H9 (cell line): ENCODE data around the gene FBXL7. TPM values are rescaled to one million over a fixed set of nuclear protein-coding genes. Genes with fewer than 3 reads are reported as not detected.

Experiments
- DNase-seq: peaks from one replicate; pipeline ENCODE4 v3.0.0-alpha.2; 2017
- H2AFZ ChIP-seq: one replicate; pipeline ENCODE4 v1.6.1; 2013; ENCODE audit warnings: mild to moderate bottlenecking, low read length, control low read depth, moderate library complexity
- H2AK5ac ChIP-seq: 2 replicates; pipeline ENCODE4 v1.6.1; 2013; ENCODE audit warnings: low read length, control low read depth, mixed read lengths; ENCODE audit not compliant: insufficient read length
- H2BK120ac ChIP-seq: one replicate; pipeline ENCODE4 v1.6.1; 2013; ENCODE audit warnings: low read depth, mild to moderate bottlenecking, low read length, control low read depth, inconsistent platforms; ENCODE audit not compliant: poor library complexity, severe bottlenecking
- H2BK12ac ChIP-seq: 2 replicates; pipeline ENCODE4 v1.6.1; 2013; ENCODE audit warnings: low read length, control low read depth, mixed read lengths, low read depth; ENCODE audit not compliant: insufficient read length
- H2BK15ac ChIP-seq: 2 replicates; pipeline ENCODE4 v1.6.1; 2013; ENCODE audit warnings: low read depth, low read length, control low read depth
- H2BK20ac ChIP-seq: one replicate; pipeline ENCODE4 v1.6.1; 2013; ENCODE audit warnings: low read depth, mild to moderate bottlenecking, low read length, control low read depth, inconsistent platforms; ENCODE audit not compliant: poor library complexity, severe bottlenecking
- H2BK5ac ChIP-seq: 2 replicates; pipeline ENCODE4 v1.6.1; 2013; ENCODE audit warnings: low read length, control low read depth, mixed read lengths; ENCODE audit not compliant: insufficient read length
- H3K14ac ChIP-seq: 2 replicates; pipeline ENCODE4 v1.6.1; 2013; ENCODE audit warnings: low read length, control low read depth; ENCODE audit not compliant: insufficient read depth
- H3K18ac ChIP-seq: 2 replicates; pipeline ENCODE4 v1.6.1; 2013; ENCODE audit warnings: low read depth, mild to moderate bottlenecking, mixed read lengths, low read length, control low read depth; ENCODE audit not compliant: insufficient read length
- H3K23ac ChIP-seq: 2 replicates; pipeline ENCODE4 v1.6.1; 2013; ENCODE audit warnings: low read length, control low read depth, mixed read lengths, low read depth; ENCODE audit not compliant: insufficient read length
- H3K23me2 ChIP-seq: 2 replicates; pipeline ENCODE4 v1.6.1; 2013; ENCODE audit warnings: low read depth, mild to moderate bottlenecking, mixed read lengths, low read length, control low read depth; ENCODE audit not compliant: insufficient read length, poor library complexity, severe bottlenecking
- H3K27ac ChIP-seq: 2 replicates; pipeline ENCODE4 v1.5.1; 2013; ENCODE audit warnings: low read length, control low read depth, mixed read lengths, low read depth; ENCODE audit not compliant: insufficient read length
- H3K27me3 ChIP-seq: 2 replicates; pipeline ENCODE4 v1.6.1; 2013; ENCODE audit warnings: low read length, control low read depth, inconsistent platforms; ENCODE audit not compliant: insufficient read depth
- H3K4ac ChIP-seq: 2 replicates; pipeline ENCODE4 v1.6.1; 2013; ENCODE audit warnings: low read depth, mild to moderate bottlenecking, control low read depth, inconsistent platforms, low read length, moderate library complexity
- H3K4me1 ChIP-seq: 2 replicates; pipeline ENCODE4 v1.6.1; 2013; ENCODE audit warnings: low read length, control low read depth, inconsistent platforms; ENCODE audit not compliant: insufficient read depth
- H3K4me2 ChIP-seq: 2 replicates; pipeline ENCODE4 v1.6.1; 2013; ENCODE audit warnings: low read length, control low read depth, mixed read lengths; ENCODE audit not compliant: insufficient read length, insufficient read depth
- H3K56ac ChIP-seq: 2 replicates; pipeline ENCODE4 v1.6.1; 2013; ENCODE audit warnings: low read depth, mild to moderate bottlenecking, mixed read lengths, low read length, control low read depth; ENCODE audit not compliant: insufficient read length
- H3K79me1 ChIP-seq: 2 replicates; pipeline ENCODE4 v1.6.1; 2013; ENCODE audit warnings: low read depth, mild to moderate bottlenecking, moderate library complexity, low read length, control low read depth, inconsistent platforms; ENCODE audit not compliant: insufficient read depth, poor library complexity, severe bottlenecking
- H3K79me2 ChIP-seq: 2 replicates; pipeline ENCODE4 v1.6.1; 2013; ENCODE audit warnings: low read length, control low read depth, inconsistent platforms; ENCODE audit not compliant: insufficient read depth
- H3K9ac ChIP-seq: 2 replicates; pipeline ENCODE4 v1.6.1; 2013; ENCODE audit warnings: low read length, control low read depth, mixed read lengths; ENCODE audit not compliant: insufficient read length; ENCODE audit errors: extremely low read depth
- H3K9me3 ChIP-seq: one replicate; pipeline ENCODE4 v1.6.1; 2013; ENCODE audit warnings: low read depth, low read length, inconsistent platforms; ENCODE audit not compliant: control insufficient read depth
- H3T11ph ChIP-seq: one replicate; pipeline ENCODE4 v1.6.1; 2013; ENCODE audit warnings: mild to moderate bottlenecking, low read length, control low read depth, inconsistent platforms
- H4K20me1 ChIP-seq: one replicate; pipeline ENCODE4 v1.6.1; 2013; ENCODE audit not compliant: control insufficient read depth, insufficient read length, insufficient read depth
- H4K5ac ChIP-seq: 2 replicates; pipeline ENCODE4 v1.6.1; 2013; ENCODE audit warnings: low read depth, mild to moderate bottlenecking, mixed read lengths, low read length, control low read depth; ENCODE audit not compliant: insufficient read length
- H4K8ac ChIP-seq: replicated peaks from 2 replicates; pipeline ENCODE4 v1.6.1; 2013; ENCODE audit warnings: low read length, control low read depth, mixed read lengths, low read depth; ENCODE audit not compliant: insufficient read length
- H4K91ac ChIP-seq: 2 replicates; pipeline ENCODE4 v1.6.1; 2013; ENCODE audit warnings: low read depth, mild to moderate bottlenecking, moderate library complexity, mixed read lengths, low read length, control low read depth; ENCODE audit not compliant: insufficient read length
- H3K27ac Mint-ChIP-seq, 3 experiments: 2 replicates in 2 of 3; 3 replicates in 1 of 3; pipeline ENCODE4 v1.8.0; 2020 to 2021; ENCODE audit warnings: mixed read lengths in 3 of 3, mild to moderate bottlenecking in 1 of 3, moderate library complexity in 1 of 3
- H3K27me3 Mint-ChIP-seq: 2 replicates; pipeline ENCODE4 v1.8.0; 2021; ENCODE audit warnings: low read depth, mild to moderate bottlenecking, moderate library complexity, mixed read lengths
- H3K36me3 Mint-ChIP-seq, 3 experiments: 2 replicates in 2 of 3; 3 replicates in 1 of 3; pipeline ENCODE4 v1.8.0; 2020 to 2021; ENCODE audit warnings: low read depth in 3 of 3, mixed read lengths in 3 of 3; ENCODE audit not compliant: insufficient read depth in 1 of 3
- H3K4me1 Mint-ChIP-seq, 2 experiments: 2 replicates each; pipeline ENCODE4 v1.8.0; 2020; ENCODE audit warnings: mixed read lengths in 2 of 2
- H3K4me3 Mint-ChIP-seq, 2 experiments: 2 replicates in 1 of 2; 3 replicates in 1 of 2; pipeline ENCODE4 v1.8.0; 2020 to 2021; ENCODE audit warnings: mild to moderate bottlenecking in 2 of 2, mixed read lengths in 2 of 2, moderate library complexity in 1 of 2
- H3K9me3 Mint-ChIP-seq, 2 experiments: 2 replicates in 1 of 2; 3 replicates in 1 of 2; pipeline ENCODE4 v1.8.0; 2020; ENCODE audit warnings: mild to moderate bottlenecking in 2 of 2, mixed read lengths in 2 of 2, moderate library complexity in 1 of 2
- CTCF ChIP-seq: fragments of 200-600 bp; sonication (generic); conservative IDR thresholded peaks from 3 replicates; pipeline ENCODE4 v1.8.0; 2021; ENCODE audit warnings: antibody characterized with exemption, mild to moderate bottlenecking
- WGBS: extraction: QIAGEN DNeasy Blood & Tissue Kit; methylation state at CpG from one replicate; pipeline ENCODE4 v1.1.7; 2013; ENCODE audit warnings: missing lambda C conversion rate, low lambda C conversion rate, mixed read lengths; ENCODE audit not compliant: insufficient read length; ENCODE audit errors: extremely low coverage; 5-methylcytosine and 5-hydroxymethylcytosine counted together
- total RNA-seq: library from RNA; stranded (reverse); gene quantifications from 2 replicates; pipeline ENCODE4 v1.2.1, GENCODE V29; 2021

Gene FBXL7
- total RNA-seq, 1 experiment from 2014 or later, result 14.6 TPM

GRCh38 chr5:15555176-15555575, 55.2 kb downstream of the FBXL7 start:
- DNase-seq, result no peak
- no peaks in the 10 kb centered on the region for H3K27me3 ChIP-seq
- no peak for TF ChIP-seq CTCF
- no peaks in the 10 kb centered on the region for H3K79me1 ChIP-seq
- no peak overlapping the region for H3K4ac ChIP-seq
- H2BK12ac ChIP-seq, result no peak overlapping the region
- no peak overlapping the region for H4K5ac ChIP-seq
- no peak overlapping the region for H3K4me2 ChIP-seq
- H2BK5ac ChIP-seq, result no peak overlapping the region
- H3K9me3 ChIP-seq, result no peaks in the 10 kb centered on the region
- peaks cover 26 to 30% of the 10 kb centered on the region in 2 experiments for H3K9me3 Mint-ChIP-seq
- no peaks in the 10 kb centered on the region for H4K20me1 ChIP-seq
- no peak overlapping the region for H3T11ph ChIP-seq
- no peak overlapping the region for H3K9ac ChIP-seq
- H2BK120ac ChIP-seq, result no peak overlapping the region
- no peak overlapping the region for H3K27ac ChIP-seq
- H3K27me3 Mint-ChIP-seq, result no peaks in the 10 kb centered on the region
- peak overlapping the region; percentile 89 to 98 (median 97); a peak in 5 of 7 replicates for H3K27ac Mint-ChIP-seq
- no peak overlapping the region for H3K23ac ChIP-seq
- no peak overlapping the region for H3K4me3 Mint-ChIP-seq
- no CpG with 5 or more reads among the region's 5 CpGs for WGBS
- H3K14ac ChIP-seq, result no peak overlapping the region
- no peak overlapping the region for H4K8ac ChIP-seq
- peaks cover 20% of the 10 kb centered on the region for H3K4me1 ChIP-seq
- no peak overlapping the region for H2AK5ac ChIP-seq
- H2BK15ac ChIP-seq, result no peak overlapping the region
- peaks cover 53 to 58% of the 10 kb centered on the region in 2 experiments for H3K4me1 Mint-ChIP-seq
- H3K23me2 ChIP-seq, result no peaks in the 10 kb centered on the region
- H3K56ac ChIP-seq, result no peak overlapping the region
- no peak overlapping the region for H2AFZ ChIP-seq
- H3K18ac ChIP-seq, result no peak overlapping the region
- no peak overlapping the region for H4K91ac ChIP-seq
- no peaks in the 10 kb centered on the region; the same call in 1 of the 2 replicates for H3K79me2 ChIP-seq
- peaks cover 17 to 47% (median 36%) of the 10 kb centered on the region in 3 experiments for H3K36me3 Mint-ChIP-seq
- H2BK20ac ChIP-seq, result no peak overlapping the region
